ENCODE data around the gene ARID1A. TPM values are rescaled to one million over a fixed set of nuclear protein-coding genes. Genes with fewer than 3 reads are reported as not detected.
A peak's percentile ranks its signal among the peaks of the same experiment; 100 is the strongest.

Gene ARID1A
- total RNA-seq, 1 experiment from 2014 or later: 120 TPM

DNA sequence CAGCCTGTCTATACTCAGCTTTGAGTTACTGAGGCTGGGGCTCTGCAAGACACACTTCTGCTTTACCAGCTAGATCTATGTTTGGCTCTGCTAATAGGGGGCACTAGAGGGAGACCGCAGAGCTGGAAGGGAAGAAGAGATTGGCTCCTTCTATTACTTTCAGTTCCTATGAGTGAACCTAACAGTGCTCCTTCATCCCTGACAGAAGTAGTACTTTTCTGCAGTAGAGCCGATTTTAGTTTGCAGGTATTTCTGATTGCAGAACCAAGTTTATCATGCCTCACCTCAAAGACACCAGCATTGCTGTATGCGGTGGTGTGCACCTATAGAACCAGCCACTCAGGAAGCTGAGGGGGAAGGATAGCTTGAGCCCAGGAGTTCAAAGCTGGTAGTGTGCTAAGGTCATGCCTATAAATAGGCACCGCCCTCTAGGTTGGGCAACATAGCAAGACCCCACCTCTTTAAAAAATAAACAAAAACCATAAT is 125.0 kb downstream of the ARID1A start:
- TF ChIP-seq EZH2 (IDR thresholded peaks at IDR 0.05; ENCODE audit: borderline replicate concordance, low read depth, low read length, poor library complexity, severe bottlenecking): no peak
- TF ChIP-seq CTCF (conservative IDR thresholded peaks at IDR 0.05; ENCODE audit: low read depth, low read length): peak; percentile 30; the same call in 1 of the 2 replicates
- intact Hi-C loops (cut with micrococcal nuclease; ENCODE audit: unreplicated experiment): no loop called here
- Histone ChIP-seq H3K4me1 (ENCODE audit: insufficient read depth, low read length, poor library complexity, severe bottlenecking) (no peaks in the 10 kb centered on the region), H3K9me3 (ENCODE audit: low read depth, low read length, poor library complexity, severe bottlenecking) (no peaks in the 10 kb centered on the region), H3K36me3 (ENCODE audit: insufficient read depth, low read length, poor library complexity, severe bottlenecking) (no peaks in the 10 kb centered on the region), H3K27me3 (replicated peaks; ENCODE audit: insufficient read depth, low read depth, low read length, poor library complexity) (no peaks in the 10 kb centered on the region), H3K4me3 (ENCODE audit: low read depth, low read length, poor library complexity, severe bottlenecking) (no peak overlapping the region), H3K27ac (ENCODE audit: low read depth, low read length, poor library complexity, severe bottlenecking) (no peak overlapping the region)
- no TSS peak for BruUV-seq (replicated peaks)
- CTCF ChIA-PET: interaction anchor here (0.9 kb wide), 1 partner anchor 77 kb away, joined by 6 read pairs; no protein-coding TSS in a partner anchor
- peak; percentile 21 for DNase-seq (ENCODE audit: low spot score)
- POLR2A ChIA-PET (ENCODE audit: low non-redundant PET): no interaction called here

DNA sequence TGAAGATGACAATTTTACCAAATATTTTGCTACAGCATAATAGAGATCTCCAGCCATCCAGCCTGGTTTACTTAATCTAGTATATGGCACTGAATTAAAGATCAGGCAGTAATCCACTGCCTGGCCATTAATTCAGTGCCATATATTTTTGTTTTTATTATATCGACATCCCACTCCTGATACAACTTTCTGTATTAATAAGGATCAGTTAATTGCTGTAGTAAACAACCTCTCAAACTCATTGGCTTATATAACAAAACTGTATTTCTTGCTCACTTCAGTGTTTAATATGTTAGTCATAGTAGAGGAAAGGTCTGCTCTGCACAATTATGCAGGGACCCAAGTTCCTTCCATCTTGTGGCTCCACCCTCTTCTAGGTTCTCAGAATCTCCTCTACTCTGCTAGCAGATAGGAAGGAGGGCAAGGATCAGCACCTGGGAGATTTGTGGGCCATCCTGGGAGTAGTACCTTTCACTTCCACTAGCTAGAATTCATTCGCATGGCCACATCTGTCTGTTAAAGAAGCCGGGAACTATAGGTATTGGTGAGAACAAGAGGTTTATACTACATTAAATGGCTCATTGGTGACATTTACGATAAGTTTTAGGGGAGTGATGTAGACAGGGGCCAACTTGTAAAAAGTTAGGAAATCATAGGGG is 127.1 kb downstream of the ARID1A start:
- BruUV-seq (replicated peaks): no TSS peak
- H3K4me1 ChIP-seq (ENCODE audit: insufficient read depth, low read length, poor library complexity, severe bottlenecking): peaks cover 5% of the 10 kb centered on the region
- no peak for DNase-seq (ENCODE audit: low spot score)
- TF ChIP-seq CTCF (conservative IDR thresholded peaks at IDR 0.05; ENCODE audit: low read depth, low read length) (no peak), EZH2 (IDR thresholded peaks at IDR 0.05; ENCODE audit: borderline replicate concordance, low read depth, low read length, poor library complexity, severe bottlenecking) (no peak)
- H3K27ac ChIP-seq (ENCODE audit: low read depth, low read length, poor library complexity, severe bottlenecking): no peak overlapping the region
- ChIA-PET POLR2A (ENCODE audit: low non-redundant PET) (no interaction called here), CTCF (interaction anchor here (0.6 to 0.7 kb wide), 2 partner anchors 15 to 209 kb away, joined by 3 to 7 read pairs; no protein-coding TSS in a partner anchor)
- H3K27me3 ChIP-seq (replicated peaks; ENCODE audit: insufficient read depth, low read depth, low read length, poor library complexity): no peaks in the 10 kb centered on the region
- intact Hi-C loops (cut with micrococcal nuclease; ENCODE audit: unreplicated experiment): no loop called here
- no peaks in the 10 kb centered on the region for H3K36me3 ChIP-seq (ENCODE audit: insufficient read depth, low read length, poor library complexity, severe bottlenecking)
- H3K9me3 ChIP-seq (ENCODE audit: low read depth, low read length, poor library complexity, severe bottlenecking): no peaks in the 10 kb centered on the region
- H3K4me3 ChIP-seq (ENCODE audit: low read depth, low read length, poor library complexity, severe bottlenecking): no peak overlapping the region

DNA sequence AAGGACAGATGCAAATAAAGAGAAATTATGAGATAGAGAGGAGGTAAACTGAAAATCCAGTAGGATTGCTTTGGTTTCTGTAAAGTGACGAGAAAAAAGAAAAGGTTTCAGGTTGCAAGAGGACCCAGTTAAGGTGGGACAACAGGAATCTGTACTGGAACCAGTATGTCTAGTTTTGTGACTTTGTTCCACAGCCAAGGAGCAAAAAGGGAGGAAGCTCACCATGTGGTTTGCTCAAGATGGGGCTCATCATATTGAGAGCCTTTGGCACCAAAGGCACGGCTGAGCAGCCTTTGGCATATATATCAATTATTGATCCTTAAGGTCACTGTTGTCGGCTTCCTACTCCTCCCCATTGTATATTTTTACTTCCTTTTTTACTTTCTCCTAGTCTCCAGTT is 128.9 kb downstream of the ARID1A start:
- no peak for TF ChIP-seq CTCF (conservative IDR thresholded peaks at IDR 0.05; ENCODE audit: low read depth, low read length)
- TF ChIP-seq EZH2 (IDR thresholded peaks at IDR 0.05; ENCODE audit: borderline replicate concordance, low read depth, low read length, poor library complexity, severe bottlenecking): no peak
- DNase-seq (ENCODE audit: low spot score): no peak
- Histone ChIP-seq H3K9me3 (ENCODE audit: low read depth, low read length, poor library complexity, severe bottlenecking) (no peaks in the 10 kb centered on the region), H3K36me3 (ENCODE audit: insufficient read depth, low read length, poor library complexity, severe bottlenecking) (no peaks in the 10 kb centered on the region), H3K27me3 (replicated peaks; ENCODE audit: insufficient read depth, low read depth, low read length, poor library complexity) (no peaks in the 10 kb centered on the region), H3K4me1 (ENCODE audit: insufficient read depth, low read length, poor library complexity, severe bottlenecking) (peaks cover 5% of the 10 kb centered on the region), H3K4me3 (ENCODE audit: low read depth, low read length, poor library complexity, severe bottlenecking) (no peak overlapping the region), H3K27ac (ENCODE audit: low read depth, low read length, poor library complexity, severe bottlenecking) (no peak overlapping the region)
- no TSS peak for BruUV-seq (replicated peaks)
- ChIA-PET POLR2A (ENCODE audit: low non-redundant PET) (no interaction called here), CTCF (no interaction called here)
- intact Hi-C loops (cut with micrococcal nuclease; ENCODE audit: unreplicated experiment): no loop called here

All from A673 (cell line).